Hepatocyte (in vitro differentiated cells): ENCODE data around the gene SIDT2.

Experiments used
- CTCF ChIP-seq: fragments of 200-600 bp; sonication (generic); IDR thresholded peaks from 2 replicates; pipeline ENCODE4 v1.5.1; 2016; ENCODE audit warnings: antibody characterized with exemption, mild to moderate bottlenecking; ENCODE audit not compliant: poor library complexity
- EZH2 ChIP-seq: fragments of 200-600 bp; sonication (generic); IDR thresholded peaks from 2 replicates; pipeline ENCODE4 v1.6.1; 2016; ENCODE audit warnings: antibody characterized with exemption, mild to moderate bottlenecking, borderline replicate concordance
- EZH2phosphoT487 ChIP-seq: fragments of 200-600 bp; sonication (generic); IDR thresholded peaks from one replicate; pipeline ENCODE4 v1.6.1; 2018; ENCODE audit warnings: antibody characterized with exemption, mild to moderate bottlenecking, low read depth, moderate library complexity; ENCODE audit not compliant: unreplicated experiment, severe bottlenecking

DNA sequence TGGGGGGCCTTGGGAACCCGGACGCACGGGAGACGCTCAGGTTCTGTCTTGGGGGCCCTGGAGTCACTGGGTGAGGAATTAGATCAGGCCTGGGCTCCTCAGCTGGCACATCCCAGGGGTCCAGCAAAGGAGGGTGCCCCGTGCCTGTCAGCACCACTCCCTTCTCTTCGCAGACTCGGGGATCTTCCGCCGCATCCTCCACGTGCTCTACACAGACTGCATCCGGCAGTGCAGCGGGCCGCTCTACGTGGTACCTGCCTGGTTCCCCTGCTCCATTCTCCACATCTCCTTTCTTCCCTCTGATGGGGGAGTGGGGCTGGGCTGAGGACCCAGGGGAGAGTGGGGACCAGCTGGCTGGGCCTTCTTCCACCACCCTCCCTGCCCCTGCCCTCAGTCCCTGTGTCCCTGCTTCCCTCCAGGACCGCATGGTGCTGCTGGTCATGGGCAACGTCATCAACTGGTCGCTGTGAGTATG is 13.9 kb downstream of the SIDT2 start:
- no peak for TF ChIP-seq CTCF
- TF ChIP-seq EZH2, result no peak
- no peak for TF ChIP-seq EZH2phosphoT487
